ENCODE data around the gene PHF12.

The PHF12 gene

DNA sequence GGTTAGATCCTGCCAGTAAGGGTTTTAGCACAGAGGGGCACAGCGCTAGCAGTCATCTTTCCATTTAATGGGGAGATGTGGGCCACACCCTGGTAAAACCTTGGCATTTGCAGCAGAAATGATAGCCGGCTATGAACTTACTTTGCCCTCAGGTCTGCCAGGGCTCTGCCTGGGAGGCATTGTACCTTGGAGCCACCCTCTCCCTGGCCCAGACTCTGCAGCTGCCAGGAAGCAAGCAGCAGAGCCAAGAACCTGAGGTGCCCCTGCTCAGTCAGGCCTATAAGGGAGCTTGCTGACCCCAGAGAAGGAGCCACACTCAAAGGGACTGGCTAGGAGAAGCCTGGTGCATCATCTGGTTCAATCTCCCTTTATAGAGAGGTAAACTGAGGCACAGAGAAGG is 23.7 kb upstream of the PHF12 start:
- H3K4me3 ChIP-seq (replicated peaks; ENCODE audit: low read depth, low read length): no peak overlapping the region
- TF ChIP-seq, protein P1, sequence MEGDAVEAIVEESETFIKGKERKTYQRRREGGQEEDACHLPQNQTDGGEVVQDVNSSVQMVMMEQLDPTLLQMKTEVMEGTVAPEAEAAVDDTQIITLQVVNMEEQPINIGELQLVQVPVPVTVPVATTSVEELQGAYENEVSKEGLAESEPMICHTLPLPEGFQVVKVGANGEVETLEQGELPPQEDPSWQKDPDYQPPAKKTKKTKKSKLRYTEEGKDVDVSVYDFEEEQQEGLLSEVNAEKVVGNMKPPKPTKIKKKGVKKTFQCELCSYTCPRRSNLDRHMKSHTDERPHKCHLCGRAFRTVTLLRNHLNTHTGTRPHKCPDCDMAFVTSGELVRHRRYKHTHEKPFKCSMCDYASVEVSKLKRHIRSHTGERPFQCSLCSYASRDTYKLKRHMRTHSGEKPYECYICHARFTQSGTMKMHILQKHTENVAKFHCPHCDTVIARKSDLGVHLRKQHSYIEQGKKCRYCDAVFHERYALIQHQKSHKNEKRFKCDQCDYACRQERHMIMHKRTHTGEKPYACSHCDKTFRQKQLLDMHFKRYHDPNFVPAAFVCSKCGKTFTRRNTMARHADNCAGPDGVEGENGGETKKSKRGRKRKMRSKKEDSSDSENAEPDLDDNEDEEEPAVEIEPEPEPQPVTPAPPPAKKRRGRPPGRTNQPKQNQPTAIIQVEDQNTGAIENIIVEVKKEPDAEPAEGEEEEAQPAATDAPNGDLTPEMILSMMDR (IDR thresholded peaks at IDR 0.05; ENCODE audit: low read length, missing control alignments): no peak
- DNase-seq (ENCODE audit: low read depth): no peak

DNA sequence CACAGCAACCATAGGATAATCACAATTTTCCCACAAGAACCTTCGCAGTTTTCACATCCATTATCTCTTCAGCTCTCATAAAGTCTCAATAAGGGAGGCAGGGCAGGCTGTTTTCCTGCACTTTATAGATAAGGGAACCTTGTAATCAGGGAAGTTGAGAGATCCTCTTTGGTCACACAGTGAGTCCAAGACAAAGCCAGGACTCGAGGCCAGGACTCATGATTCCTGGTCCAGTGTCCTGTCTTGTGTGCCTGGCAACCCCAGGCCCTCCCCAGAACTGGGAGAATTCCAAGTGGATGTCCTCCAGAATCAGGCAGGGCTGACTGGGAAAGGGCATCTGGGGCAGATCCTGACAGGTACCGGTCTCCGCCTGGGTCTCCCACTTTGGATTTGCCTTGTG is 23.1 kb upstream of the PHF12 start:
- H3K4me3 ChIP-seq (replicated peaks; ENCODE audit: low read depth, low read length): no peak overlapping the region
- no peak for DNase-seq (ENCODE audit: low read depth)
- TF ChIP-seq, protein P1 (IDR thresholded peaks at IDR 0.05; ENCODE audit: low read length, missing control alignments): no peak

GRCh38 chr17:28973425-28973824 is 22.1 kb upstream of the PHF12 start:
- H3K4me3 ChIP-seq (replicated peaks; ENCODE audit: low read depth, low read length): no peak overlapping the region
- peak; percentile 58 for DNase-seq (ENCODE audit: low read depth)

GRCh38 chr17:28972437-28972836 is 21.1 kb upstream of the PHF12 start:
- TF ChIP-seq, protein P1 (IDR thresholded peaks at IDR 0.05; ENCODE audit: low read length, missing control alignments): no peak
- no peak for DNase-seq (ENCODE audit: low read depth)
- H3K4me3 ChIP-seq (replicated peaks; ENCODE audit: low read depth, low read length): no peak overlapping the region

More at GRCh38 chr17:28973425-28973824, 22.1 kb upstream of the PHF12 start:
- TF ChIP-seq, protein P1 (IDR thresholded peaks at IDR 0.05; ENCODE audit: low read length, missing control alignments): peak; percentile 2

GRCh38 chr17:28970879-28971278 is 19.6 kb upstream of the PHF12 start:
- TF ChIP-seq, protein P1 (IDR thresholded peaks at IDR 0.05; ENCODE audit: low read length, missing control alignments): no peak
- no peak for DNase-seq (ENCODE audit: low read depth)
- no peak overlapping the region for H3K4me3 ChIP-seq (replicated peaks; ENCODE audit: low read depth, low read length)

DNA sequence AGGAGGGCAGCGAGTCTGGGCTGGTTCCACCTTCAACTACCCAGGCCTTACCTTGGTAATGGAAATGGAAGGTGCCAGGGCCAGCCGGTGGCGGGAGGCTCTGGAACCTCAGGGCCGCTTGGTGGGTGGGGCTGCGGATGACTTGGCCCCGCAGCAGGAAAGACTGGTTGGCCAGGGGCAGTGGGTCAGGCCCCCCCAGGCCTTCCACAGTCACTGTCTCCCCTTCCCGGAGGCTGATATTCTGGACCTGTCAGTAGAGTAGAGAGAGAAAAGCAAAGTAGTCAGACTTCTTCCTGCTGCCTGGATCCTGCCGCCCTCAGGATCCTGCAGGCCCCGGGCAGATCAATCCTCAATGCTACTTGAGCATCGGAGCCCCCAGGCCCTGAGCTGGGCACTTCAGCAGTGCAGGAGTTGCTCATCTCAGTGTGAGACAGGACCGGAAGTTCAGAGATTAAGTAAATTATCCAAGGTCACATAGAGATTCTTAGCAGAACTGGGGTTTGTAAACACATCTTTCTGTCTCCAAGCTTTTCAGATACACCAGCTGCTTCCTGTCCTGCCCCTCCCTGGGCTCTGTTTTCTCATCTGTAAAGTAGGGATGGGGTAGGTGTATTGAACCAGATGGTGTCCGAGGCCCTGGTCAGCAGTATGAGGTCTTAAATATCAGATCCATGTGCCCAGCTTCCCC is 18.5 kb upstream of the PHF12 start:
- DNase-seq (ENCODE audit: low read depth): no peak

More for the DNA sequence above, 18.5 kb upstream of the PHF12 start:
- no peak overlapping the region for H3K4me3 ChIP-seq (replicated peaks; ENCODE audit: low read depth, low read length)
- TF ChIP-seq, protein P1 (IDR thresholded peaks at IDR 0.05; ENCODE audit: low read length, missing control alignments): no peak

All from fibroblast of pulmonary artery (primary cell).